ENCODE data around the gene E2F4. TPM values are rescaled to one million over a fixed set of nuclear protein-coding genes. Genes with fewer than 3 reads are reported as not detected.

The E2F4 gene
- total RNA-seq, 1 donor from 2014 or later, result 51.2 TPM

- H3K4me1 ChIP-seq (ENCODE audit: insufficient read depth, low read length), result peaks cover 5% of the 10 kb centered on the region
- Mint-ChIP-seq H3K9me3 (ENCODE audit: unreplicated experiment) (no peaks in the 10 kb centered on the region), H3K4me1 (ENCODE audit: low read depth, unreplicated experiment) (no peaks in the 10 kb centered on the region), H3K4me3 (ENCODE audit: unreplicated experiment) (no peak overlapping the region), H3K27me3 (ENCODE audit: low read depth, unreplicated experiment) (no peaks in the 10 kb centered on the region), H3K27ac (ENCODE audit: unreplicated experiment) (no peak overlapping the region), H3K36me3 (ENCODE audit: low read depth, unreplicated experiment) (peaks cover 3% of the 10 kb centered on the region)
- no peak for TF ChIP-seq CTCF (IDR thresholded peaks at IDR 0.05; ENCODE audit: insufficient read depth, low read depth, low read length)
- no peak for TF ChIP-seq EZH2 (IDR thresholded peaks at IDR 0.05; ENCODE audit: insufficient read depth, low read length)
- peaks cover 18% of the 10 kb centered on the region for H4K20me1 ChIP-seq (ENCODE audit: insufficient read depth, low read length)
- no peak overlapping the region for H3K4me2 ChIP-seq (ENCODE audit: low read length)
- no peak overlapping the region for H3K4me3 ChIP-seq (ENCODE audit: insufficient read depth, low read depth, low read length)
- no peak overlapping the region for H2AFZ ChIP-seq (ENCODE audit: low read depth, low read length)
- no peak overlapping the region for H3K27ac ChIP-seq (ENCODE audit: low read depth, low read length)
- DNase-seq (ENCODE audit: low read depth) (no peak), FAIRE-seq (no peak)
- peaks cover 2% of the 10 kb centered on the region for H3K36me3 ChIP-seq (ENCODE audit: insufficient read depth, low read length)
- H3K9me3 ChIP-seq (ENCODE audit: insufficient read depth, low read depth, low read length), result no peaks in the 10 kb centered on the region
- H3K27me3 ChIP-seq (ENCODE audit: insufficient read depth, low read length), result no peaks in the 10 kb centered on the region
- H3K9ac ChIP-seq (ENCODE audit: low read length), result no peak overlapping the region
- no peaks in the 10 kb centered on the region for H3K79me2 ChIP-seq (ENCODE audit: insufficient read depth, low read length)
Observed at GRCh38 chr16:67202426-67202825, 10.5 kb downstream of the E2F4 start.

- Histone ChIP-seq H3K27ac (ENCODE audit: low read depth, low read length) (no peak overlapping the region), H3K9ac (ENCODE audit: low read length) (no peak overlapping the region), H3K4me1 (ENCODE audit: insufficient read depth, low read length) (peaks cover 11% of the 10 kb centered on the region), H3K9me3 (ENCODE audit: insufficient read depth, low read depth, low read length) (no peaks in the 10 kb centered on the region), H3K36me3 (ENCODE audit: insufficient read depth, low read length) (no peaks in the 10 kb centered on the region), H3K27me3 (ENCODE audit: insufficient read depth, low read length) (no peaks in the 10 kb centered on the region), H3K4me3 (ENCODE audit: insufficient read depth, low read depth, low read length) (no peak overlapping the region), H3K79me2 (ENCODE audit: insufficient read depth, low read length) (no peaks in the 10 kb centered on the region), H4K20me1 (ENCODE audit: insufficient read depth, low read length) (peaks cover 12% of the 10 kb centered on the region), H2AFZ (ENCODE audit: low read depth, low read length) (no peak overlapping the region), H3K4me2 (ENCODE audit: low read length) (no peak overlapping the region)
- no peak for TF ChIP-seq EZH2 (IDR thresholded peaks at IDR 0.05; ENCODE audit: insufficient read depth, low read length)
- no peak for TF ChIP-seq CTCF (IDR thresholded peaks at IDR 0.05; ENCODE audit: insufficient read depth, low read depth, low read length)
- no peaks in the 10 kb centered on the region for H3K27me3 Mint-ChIP-seq (ENCODE audit: low read depth, unreplicated experiment)
- DNase-seq (ENCODE audit: low read depth) (no peak), FAIRE-seq (no peak)
- no peak overlapping the region for H3K4me3 Mint-ChIP-seq (ENCODE audit: unreplicated experiment)
- H3K4me1 Mint-ChIP-seq (ENCODE audit: low read depth, unreplicated experiment), result no peaks in the 10 kb centered on the region
- peaks cover 3% of the 10 kb centered on the region for H3K36me3 Mint-ChIP-seq (ENCODE audit: low read depth, unreplicated experiment)
- no peaks in the 10 kb centered on the region for H3K9me3 Mint-ChIP-seq (ENCODE audit: unreplicated experiment)
- H3K27ac Mint-ChIP-seq (ENCODE audit: unreplicated experiment), result no peak overlapping the region
Observed at GRCh38 chr16:67202956-67203493, 11.1 kb downstream of the E2F4 start.

- H3K79me2 ChIP-seq (ENCODE audit: insufficient read depth, low read length), result no peaks in the 10 kb centered on the region
- no peaks in the 10 kb centered on the region for H3K27me3 ChIP-seq (ENCODE audit: insufficient read depth, low read length)
- H2AFZ ChIP-seq (ENCODE audit: low read depth, low read length), result no peak overlapping the region
- H3K36me3 Mint-ChIP-seq (ENCODE audit: low read depth, unreplicated experiment), result peaks cover 3% of the 10 kb centered on the region
- no peak overlapping the region for H3K27ac ChIP-seq (ENCODE audit: low read depth, low read length)
- no peak overlapping the region for H3K4me3 Mint-ChIP-seq (ENCODE audit: unreplicated experiment)
- H3K36me3 ChIP-seq (ENCODE audit: insufficient read depth, low read length), result no peaks in the 10 kb centered on the region
- H3K4me2 ChIP-seq (ENCODE audit: low read length), result no peak overlapping the region
- DNase-seq (ENCODE audit: low read depth) (no peak), FAIRE-seq (no peak)
- peaks cover 6% of the 10 kb centered on the region for H4K20me1 ChIP-seq (ENCODE audit: insufficient read depth, low read length)
- no peaks in the 10 kb centered on the region for H3K9me3 ChIP-seq (ENCODE audit: insufficient read depth, low read depth, low read length)
- no peak overlapping the region for H3K4me3 ChIP-seq (ENCODE audit: insufficient read depth, low read depth, low read length)
- no peaks in the 10 kb centered on the region for H3K9me3 Mint-ChIP-seq (ENCODE audit: unreplicated experiment)
- no peaks in the 10 kb centered on the region for H3K27me3 Mint-ChIP-seq (ENCODE audit: low read depth, unreplicated experiment)
- H3K9ac ChIP-seq (ENCODE audit: low read length), result no peak overlapping the region
- peaks cover 12% of the 10 kb centered on the region for H3K4me1 ChIP-seq (ENCODE audit: insufficient read depth, low read length)
- H3K27ac Mint-ChIP-seq (ENCODE audit: unreplicated experiment), result no peak overlapping the region
- TF ChIP-seq EZH2 (IDR thresholded peaks at IDR 0.05; ENCODE audit: insufficient read depth, low read length) (no peak), CTCF (IDR thresholded peaks at IDR 0.05; ENCODE audit: insufficient read depth, low read depth, low read length) (no peak)
- H3K4me1 Mint-ChIP-seq (ENCODE audit: low read depth, unreplicated experiment), result no peaks in the 10 kb centered on the region
Observed at GRCh38 chr16:67204076-67204475, 12.1 kb downstream of the E2F4 start.
